Measurements from ENCODE around the gene PDCL2.
"Not testable (repeated sequence)": the region's sequence is repeated elsewhere in the genome, so short reads cannot be mapped to it uniquely, and the experiment has no call there.

The PDCL2 gene

GRCh38 chr4:55588160-55588559 lies 3.9 kb downstream of the PDCL2 start:
- no peak for DNase-seq (ENCODE audit: low read depth)

- not testable (repeated sequence) for DNase-seq (ENCODE audit: low read depth)
Observed at GRCh38 chr4:55582773-55583172, 9.3 kb downstream of the PDCL2 start.

- DNase-seq (ENCODE audit: low read depth): no peak
Observed at GRCh38 chr4:55578341-55579010, 13.6 kb downstream of the PDCL2 start.

GRCh38 chr4:55575513-55575912 lies 16.5 kb downstream of the PDCL2 start:
- DNase-seq (ENCODE audit: low read depth): no peak

DNA sequence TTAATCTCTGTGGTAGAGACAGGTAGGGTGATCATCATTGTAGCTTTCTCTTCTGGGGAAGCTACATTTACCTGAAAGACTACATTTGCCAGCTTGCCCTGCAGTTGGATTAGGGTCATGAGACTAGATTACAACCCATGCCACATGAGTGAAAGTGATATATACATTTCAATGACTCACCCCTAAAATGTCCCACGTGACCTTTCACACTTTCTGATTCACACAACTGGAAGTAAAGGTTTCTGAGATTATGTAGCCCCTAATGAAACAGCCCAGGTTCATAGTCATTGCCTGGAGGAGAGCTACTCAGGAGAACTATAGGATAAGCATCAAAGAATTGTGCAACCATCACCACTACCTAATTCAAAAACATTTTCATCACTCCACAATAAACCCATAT lies 17.8 kb downstream of the PDCL2 start:
- DNase-seq (ENCODE audit: low read depth): no peak

- DNase-seq (ENCODE audit: low read depth): no peak
Observed at GRCh38 chr4:55571806-55572205, 20.2 kb downstream of the PDCL2 start.

- DNase-seq (ENCODE audit: low read depth): no peak
Observed at GRCh38 chr4:55568905-55569504, 23.0 kb downstream of the PDCL2 start.

DNA sequence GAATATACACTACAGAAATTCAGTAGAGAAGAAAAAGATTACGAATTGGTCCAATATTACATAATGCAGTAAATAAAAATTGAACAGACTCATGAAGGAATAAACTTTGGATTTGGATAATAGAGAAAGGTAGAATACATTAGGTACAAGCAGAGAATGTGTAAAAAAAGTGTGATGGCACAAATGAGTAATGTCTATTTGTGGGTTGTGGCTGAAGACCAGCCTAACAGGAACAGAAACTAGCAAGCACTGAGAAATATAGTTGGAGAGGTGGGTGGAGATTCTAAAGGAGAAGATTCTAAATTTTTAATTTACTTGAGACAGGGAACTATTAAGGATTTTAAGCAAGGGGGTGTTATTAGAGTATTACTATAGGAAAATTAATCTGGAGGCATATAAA lies 30.2 kb downstream of the PDCL2 start:
- DNase-seq (ENCODE audit: low read depth): no peak

DNA sequence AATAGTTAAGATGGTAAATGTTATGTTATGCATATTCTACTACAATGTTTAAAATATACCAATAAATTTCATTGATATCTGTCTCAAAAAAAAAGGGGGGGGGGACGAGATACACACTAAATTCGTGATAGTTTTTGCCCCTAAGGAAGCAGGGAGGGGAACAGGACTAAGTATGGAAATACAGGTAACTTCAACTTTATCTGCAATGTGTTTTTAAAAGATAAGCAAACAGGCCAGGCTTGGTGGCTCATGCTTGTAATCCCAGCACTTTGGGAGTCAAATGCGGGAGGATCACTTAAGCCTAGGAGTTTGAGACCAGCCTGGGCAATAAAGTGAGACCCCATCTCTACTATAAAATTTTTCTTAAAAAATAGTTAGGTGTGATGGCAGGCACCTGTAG lies 31.9 kb downstream of the PDCL2 start:
- no peak for DNase-seq (ENCODE audit: low read depth)

- no peak for DNase-seq (ENCODE audit: low read depth)
Observed at GRCh38 chr4:55554453-55555030, 37.5 kb downstream of the PDCL2 start.

DNA sequence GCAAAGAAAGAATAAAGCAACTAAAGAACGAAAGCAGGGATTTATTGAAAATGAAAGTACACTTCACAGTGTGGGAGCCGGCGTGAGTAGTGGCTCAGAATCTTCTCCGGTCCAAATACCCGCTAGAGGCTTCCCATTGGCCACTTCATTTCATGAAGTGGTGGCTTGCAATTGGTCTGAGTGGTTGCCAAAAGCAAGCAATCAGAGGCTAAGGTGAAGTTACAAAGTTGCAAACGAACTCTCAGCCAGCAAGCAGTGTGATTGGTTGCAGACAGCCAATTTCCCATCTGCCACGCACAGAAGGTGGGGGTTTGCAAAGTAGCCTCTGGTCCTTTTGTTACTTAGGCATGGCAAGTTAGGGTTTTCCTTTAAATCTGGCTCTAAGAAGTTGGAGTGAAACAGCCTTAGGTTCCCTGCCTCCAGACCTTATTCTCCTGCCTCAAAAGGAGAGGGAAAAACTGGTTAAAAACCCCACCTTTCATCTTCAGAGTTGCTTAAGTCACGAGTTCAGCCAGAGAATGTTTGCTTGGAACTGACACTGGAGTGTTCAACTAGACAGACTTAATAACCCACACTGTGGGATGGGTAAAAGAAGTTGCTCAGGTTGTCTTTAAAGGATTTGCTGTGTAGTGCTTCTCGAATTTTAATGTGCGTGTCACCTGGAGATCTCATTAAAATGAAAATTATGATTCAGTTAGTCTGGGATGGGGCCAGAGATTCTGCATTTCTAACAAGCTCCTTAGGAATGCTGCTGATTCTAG lies 38.4 kb downstream of the PDCL2 start:
- DNase-seq (ENCODE audit: low read depth): no peak

DNA sequence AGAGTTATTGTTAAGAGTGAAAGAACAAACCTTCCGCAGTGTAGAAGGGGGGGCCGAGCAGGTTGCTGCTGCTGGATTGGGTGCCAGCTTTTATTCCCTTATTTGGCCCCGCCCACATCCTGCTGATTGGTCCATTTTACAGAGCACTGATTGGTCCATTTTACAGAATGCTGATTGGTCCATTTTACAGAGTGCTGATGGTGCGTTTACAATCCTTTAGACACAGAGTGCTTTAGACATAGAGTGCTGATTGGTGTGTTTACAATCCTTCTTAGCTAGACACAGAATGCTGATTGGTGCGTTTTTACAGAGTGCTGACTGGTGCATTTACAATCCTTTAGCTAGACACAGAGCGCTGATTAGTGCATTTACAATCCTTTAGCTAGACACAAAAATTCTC lies 40.1 kb downstream of the PDCL2 start:
- not testable (repeated sequence) for DNase-seq (ENCODE audit: low read depth)

DNA sequence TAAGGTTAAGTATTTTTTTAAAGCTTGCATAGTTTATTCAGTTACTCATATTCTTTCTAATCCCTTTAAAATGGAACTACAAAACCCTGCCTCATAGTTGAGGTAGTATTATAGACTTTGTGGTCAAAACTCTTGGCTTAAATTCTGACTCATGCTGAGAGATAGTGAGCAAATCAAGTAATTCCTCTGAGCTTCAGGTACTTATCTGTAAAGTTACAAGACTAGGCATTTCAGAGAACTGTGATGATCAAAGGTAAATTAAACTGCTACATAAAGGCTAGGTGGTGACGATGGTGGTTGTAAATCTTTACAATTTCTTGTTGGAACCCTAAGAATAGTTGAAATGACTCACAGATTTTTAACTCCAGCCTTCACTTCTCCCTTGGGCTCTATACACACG lies 42.2 kb downstream of the PDCL2 start:
- DNase-seq (ENCODE audit: low read depth): no peak

DNA sequence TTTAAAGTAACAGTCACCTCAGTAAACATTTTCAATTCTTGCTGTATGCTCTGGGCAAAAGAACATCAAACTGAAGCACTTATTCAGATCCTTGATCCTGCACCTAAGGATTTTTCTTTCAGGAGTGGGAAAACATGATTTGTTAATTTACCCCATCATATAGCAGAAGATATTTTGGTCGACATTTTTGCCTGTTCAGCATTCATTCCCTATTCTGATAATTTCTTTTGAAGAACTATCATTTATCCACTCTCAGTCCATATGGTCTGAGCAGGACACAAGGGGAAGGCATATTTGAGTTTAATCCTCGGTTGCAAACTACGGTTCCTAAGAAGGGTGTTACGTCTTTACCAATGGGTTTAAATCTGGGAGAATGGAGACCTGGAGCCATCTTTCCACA lies 44.1 kb downstream of the PDCL2 start:
- no peak for DNase-seq (ENCODE audit: low read depth)

- DNase-seq (ENCODE audit: low read depth): no peak
Observed at GRCh38 chr4:55547466-55547770, 44.6 kb downstream of the PDCL2 start.

DNA sequence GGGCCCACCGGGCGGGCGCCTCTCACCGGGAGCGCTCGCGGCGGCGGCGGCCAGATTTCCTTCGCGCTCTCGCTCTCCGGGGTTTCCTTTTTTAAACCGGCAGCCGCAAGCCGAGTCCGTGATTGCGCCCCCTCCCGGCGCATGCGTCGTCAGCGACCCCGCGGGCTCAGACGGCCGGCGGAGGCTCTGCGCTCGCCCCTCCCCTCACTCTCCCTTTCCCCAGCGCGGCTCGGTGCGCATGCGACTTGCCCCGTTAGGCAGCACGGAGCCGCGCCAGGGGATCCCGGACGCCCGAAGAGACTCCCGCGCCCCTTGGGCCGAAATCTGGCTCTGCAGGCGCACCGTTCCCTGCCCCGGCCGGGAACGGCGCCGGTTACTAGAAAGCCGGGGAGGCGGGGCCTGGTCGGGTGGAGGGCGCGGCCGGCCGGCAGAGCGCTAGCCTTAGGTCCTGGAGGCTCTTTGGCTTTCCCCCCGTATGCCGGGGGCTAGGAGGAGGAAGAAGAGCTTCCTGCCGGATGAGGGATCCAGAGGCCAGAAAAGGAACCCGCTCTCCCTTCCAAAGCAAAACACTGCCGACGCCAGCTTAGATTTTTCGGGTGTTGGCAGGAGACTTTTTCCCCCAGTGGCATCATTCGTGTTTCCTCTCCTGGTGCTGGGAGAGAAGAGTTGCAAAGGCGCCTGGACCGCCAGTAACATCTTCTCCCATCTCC lies 45.1 kb downstream of the PDCL2 start, which contains the start of gene CLOCK:
CLOCK (minus strand) TSS at position 154 of the 710 bp plus-strand sequence. CDS start 64,124 bp downstream, outside the sequence.
- peak; percentile 71 for DNase-seq (ENCODE audit: low read depth)

- no peak for DNase-seq (ENCODE audit: low read depth)
Observed at GRCh38 chr4:55546506-55546755, 45.6 kb downstream of the PDCL2 start.

GRCh38 chr4:55545641-55546505 lies 46.2 kb downstream of the PDCL2 start:
- DNase-seq (ENCODE audit: low read depth): peak; percentile 30

DNA sequence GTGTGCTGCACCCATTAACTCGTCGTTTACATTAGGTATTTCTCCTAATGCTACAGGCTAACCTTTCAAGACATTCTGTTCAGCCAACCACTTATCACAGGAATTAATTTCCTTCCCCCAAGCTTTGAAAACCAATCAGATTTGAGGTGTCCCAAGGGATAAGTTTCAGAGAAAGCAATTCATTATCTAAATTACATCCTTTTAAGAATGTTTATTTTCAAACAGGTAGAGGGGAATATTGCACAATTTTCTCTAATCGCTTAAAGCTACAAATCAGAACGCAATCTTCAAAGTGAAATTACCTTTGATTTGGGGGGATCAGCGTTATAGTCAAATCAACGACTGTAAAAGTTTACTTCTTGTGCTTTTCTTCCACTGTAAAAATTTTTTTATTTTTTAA lies 46.9 kb downstream of the PDCL2 start:
- DNase-seq (ENCODE audit: low read depth): no peak

DNA sequence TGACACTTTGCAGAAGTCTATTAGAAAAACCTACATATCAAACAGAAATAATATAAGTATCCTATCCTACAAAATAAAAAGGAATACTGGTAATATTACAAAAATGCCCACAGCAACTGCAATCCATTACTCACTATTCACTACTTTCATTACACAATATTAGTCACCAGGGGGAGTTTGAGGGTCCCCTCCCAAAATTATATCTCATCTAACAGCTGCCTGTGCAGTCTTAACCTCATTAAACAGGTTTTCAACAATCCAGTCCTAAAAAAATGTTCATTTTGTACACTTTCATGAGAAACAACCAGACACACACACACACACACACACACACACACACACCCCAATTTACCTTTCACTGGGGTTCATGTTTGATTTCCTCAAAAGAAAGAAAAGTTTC lies 48.2 kb downstream of the PDCL2 start:
- no peak for DNase-seq (ENCODE audit: low read depth)

GRCh38 chr4:55540271-55540670 lies 51.8 kb downstream of the PDCL2 start:
- no peak for DNase-seq (ENCODE audit: low read depth)

GRCh38 chr4:55539658-55540057 lies 52.4 kb downstream of the PDCL2 start:
- no peak for DNase-seq (ENCODE audit: low read depth)

All from stimulated activated CD8-positive, alpha-beta memory T cell treated with anti-CD3 and anti-CD28 coated beads, Interleukin-12 subunit alpha, Interleukin-12 subunit beta, amount 100 ng/mL, for 1 hour (primary cell).